IMR-90 (cell line): ENCODE measurements around the gene IP6K3. TPM values are rescaled to one million over a fixed set of nuclear protein-coding genes. Genes with fewer than 3 reads are reported as not detected.

Source experiments
- ATAC-seq: fragments of 200-7000 bp; cut with Tn5 transposase; 2 replicates; pipeline ENCODE4 v1.9.1; 2020; ENCODE audit warnings: low read depth, mild to moderate bottlenecking, moderate library complexity
- BruUV-seq: library from RNA; stranded (reverse); fragments of 400-500 nt; replicated peaks from 2 replicates; lab custom pipeline; 2021; lab: Mats Ljungman, UMichigan
- CTCF ChIA-PET: fragments of 300-600 bp; formaldehyde crosslinking; extraction: SDS; loops from one replicate; lab custom pipeline; 2021; ENCODE audit warnings: antibody characterized with exemption; lab: Yijun Ruan, JAX
- POLR2A ChIA-PET: fragments of 300-600 bp; sonication (Branson Sonifier 250); formaldehyde crosslinking; loops from one replicate; lab custom pipeline; 2022; ENCODE audit warnings: antibody characterized with exemption; ENCODE audit not compliant: unreplicated experiment; lab: Charles Lee
- DNase-seq: peaks from one replicate; pipeline ENCODE4 v3.0.0; 2013
- H2AFZ ChIP-seq: replicated peaks from 2 replicates; pipeline ENCODE3; 2013; ENCODE audit warnings: low read length, mild to moderate bottlenecking; ENCODE audit not compliant: poor library complexity
- H2AK5ac ChIP-seq: 2 replicates; pipeline ENCODE4 v1.6.1; 2013; ENCODE audit warnings: low read depth, low read length, inconsistent platforms
- H2AK9ac ChIP-seq: replicated peaks from 2 replicates; pipeline ENCODE3; 2013; ENCODE audit warnings: mild to moderate bottlenecking, low read depth, low read length, moderate library complexity; ENCODE audit not compliant: poor library complexity
- H2BK120ac ChIP-seq: 2 replicates; pipeline ENCODE4 v1.6.1; 2013; ENCODE audit warnings: low read depth, low read length, inconsistent platforms
- H2BK15ac ChIP-seq: 3 replicates; pipeline ENCODE4 v1.6.1; 2013; ENCODE audit warnings: low read depth, low read length, inconsistent platforms
- H2BK20ac ChIP-seq: 2 replicates; pipeline ENCODE4 v1.6.1; 2013; ENCODE audit warnings: low read depth, mild to moderate bottlenecking, inconsistent platforms, low read length, moderate library complexity
- H2BK5ac ChIP-seq: 2 replicates; pipeline ENCODE4 v1.6.1; 2013; ENCODE audit warnings: mild to moderate bottlenecking, low read depth, low read length, inconsistent platforms; ENCODE audit not compliant: poor library complexity, severe bottlenecking
- H3K14ac ChIP-seq: replicated peaks from 2 replicates; pipeline ENCODE4 v1.6.1; 2013; ENCODE audit warnings: low read depth, low read length, inconsistent platforms
- H3K18ac ChIP-seq: 2 replicates; pipeline ENCODE4 v1.6.1; 2013; ENCODE audit warnings: low read depth, low read length, control low read depth
- H3K23ac ChIP-seq: 2 replicates; pipeline ENCODE4 v1.6.1; 2013; ENCODE audit warnings: low read depth, low read length, inconsistent platforms
- H3K27ac ChIP-seq: 2 replicates; pipeline ENCODE4 v1.5.1; 2013; ENCODE audit warnings: mild to moderate bottlenecking, control low read depth, low read length; ENCODE audit not compliant: insufficient read depth
- H3K27me3 ChIP-seq: 2 replicates; pipeline ENCODE4 v1.6.1; 2013; ENCODE audit warnings: low read length; ENCODE audit not compliant: control insufficient read depth, insufficient read depth
- H3K36me3 ChIP-seq: 2 replicates; pipeline ENCODE4 v1.6.1; 2013; ENCODE audit warnings: low read length, mixed read lengths; ENCODE audit not compliant: control insufficient read depth, insufficient read depth
- H3K4ac ChIP-seq: 2 replicates; pipeline ENCODE4 v1.6.1; 2013; ENCODE audit warnings: low read depth, low read length, inconsistent platforms
- H3K4me1 ChIP-seq: 2 replicates; pipeline ENCODE4 v1.6.1; 2013; ENCODE audit warnings: low read length, mixed read lengths; ENCODE audit not compliant: control insufficient read depth, insufficient read depth
- H3K4me2 ChIP-seq: 2 replicates; pipeline ENCODE4 v1.6.1; 2013; ENCODE audit warnings: low read depth, mild to moderate bottlenecking, control low read depth, low read length, moderate library complexity
- H3K4me3 ChIP-seq: 2 replicates; pipeline ENCODE4 v1.5.1; 2013; ENCODE audit warnings: low read depth, mild to moderate bottlenecking, control low read depth, low read length, moderate library complexity; ENCODE audit not compliant: insufficient read depth
- H3K56ac ChIP-seq: 2 replicates; pipeline ENCODE4 v1.6.1; 2013; ENCODE audit warnings: low read length, inconsistent platforms; ENCODE audit not compliant: insufficient read depth; ENCODE audit errors: extremely low read depth
- H3K79me1 ChIP-seq, 2 experiments: 2 replicates each; pipeline ENCODE4 v1.6.1; 2013; ENCODE audit warnings: low read length in 2 of 2, inconsistent platforms in 1 of 2, low read depth in 1 of 2
- H3K9ac ChIP-seq: 2 replicates; pipeline ENCODE4 v1.6.1; 2013; ENCODE audit warnings: low read depth, low read length, control low read depth
- H3K9me1 ChIP-seq: 2 replicates; pipeline ENCODE4 v1.6.1; 2013; ENCODE audit warnings: low read length, inconsistent platforms; ENCODE audit not compliant: insufficient read depth
- H3K9me3 ChIP-seq: 2 replicates; pipeline ENCODE4 v1.6.1; 2013; ENCODE audit warnings: low read length; ENCODE audit not compliant: control insufficient read depth, insufficient read depth
- H4K20me1 ChIP-seq: 2 replicates; pipeline ENCODE4 v1.6.1; 2013; ENCODE audit warnings: low read length, inconsistent platforms; ENCODE audit not compliant: insufficient read depth
- H4K5ac ChIP-seq: 2 replicates; pipeline ENCODE4 v1.6.1; 2013; ENCODE audit warnings: mild to moderate bottlenecking, low read depth, low read length, control low read depth
- H4K8ac ChIP-seq, 2 experiments: 2 replicates each; pipeline ENCODE4 v1.6.1; 2013; ENCODE audit warnings: low read depth in 2 of 2, low read length in 2 of 2, control low read depth in 1 of 2, inconsistent platforms in 1 of 2
- H4K91ac ChIP-seq: 2 replicates; pipeline ENCODE4 v1.6.1; 2013; ENCODE audit warnings: low read depth, low read length, inconsistent platforms; ENCODE audit not compliant: insufficient read depth
- CHD1 ChIP-seq: IDR thresholded peaks from 2 replicates; pipeline ENCODE4 v1.6.1; 2012; ENCODE audit warnings: low read depth, low read length, improper control_type of control experiment
- CTCF ChIP-seq: conservative IDR thresholded peaks from 2 replicates; pipeline ENCODE4 v1.5.1; 2012; ENCODE audit warnings: mild to moderate bottlenecking, low read depth, low read length, improper control_type of control experiment
- ELK1 ChIP-seq: fragments of 150-350 bp; IDR thresholded peaks from 2 replicates; pipeline ENCODE4 v1.6.1; 2016; ENCODE audit warnings: low read depth, mild to moderate bottlenecking, low read length, moderate library complexity, borderline replicate concordance
- MAFK ChIP-seq: IDR thresholded peaks from 2 replicates; pipeline ENCODE4 v1.6.1; 2012; ENCODE audit warnings: low read depth, low read length, improper control_type of control experiment
- MAZ ChIP-seq: IDR thresholded peaks from 2 replicates; pipeline ENCODE4 v1.6.1; 2012; ENCODE audit warnings: low read depth, mild to moderate bottlenecking, low read length, improper control_type of control experiment, moderate library complexity, borderline replicate concordance
- MXI1 ChIP-seq: IDR thresholded peaks from 2 replicates; pipeline ENCODE4 v1.6.1; 2012; ENCODE audit warnings: low read depth, mild to moderate bottlenecking, low read length, moderate library complexity, borderline replicate concordance
- NFE2L2 ChIP-seq: fragments of 150-350 bp; IDR thresholded peaks from 2 replicates; pipeline ENCODE4 v1.6.1; 2016; ENCODE audit warnings: low read depth, mild to moderate bottlenecking, low read length
- POLR2A ChIP-seq: IDR thresholded peaks from 2 replicates; pipeline ENCODE4 v1.6.1; 2012; ENCODE audit warnings: mild to moderate bottlenecking, low read depth, low read length
- RCOR1 ChIP-seq: IDR thresholded peaks from 2 replicates; pipeline ENCODE4 v1.6.1; 2012; ENCODE audit warnings: mild to moderate bottlenecking, low read length, improper control_type of control experiment; ENCODE audit not compliant: insufficient replicate concordance
- RFX5 ChIP-seq: IDR thresholded peaks from 2 replicates; pipeline ENCODE4 v1.8.0; 2012; ENCODE audit warnings: low read depth, mild to moderate bottlenecking, low read length, moderate library complexity
- WGBS, 2 experiments: methylation state at CpG; one replicate each; pipeline versions ENCODE4 v1.1.5 to v1.1.7; 2013; ENCODE audit warnings: missing lambda C conversion rate in 2 of 2; ENCODE audit not compliant: insufficient read length in 1 of 2; ENCODE audit errors: extremely low coverage in 2 of 2; 5-methylcytosine and 5-hydroxymethylcytosine counted together
- dilution Hi-C: fragments of 300-500 bp; cut with HindIII; formaldehyde crosslinking; loops from one replicate; pipeline ENCODE4 v1.14.3; 2018; ENCODE audit warnings: low sequenced_read_pairs; ENCODE audit not compliant: unreplicated experiment
- in situ Hi-C: fragments of 300-500 bp; cut with MboI; formaldehyde crosslinking; loops from 3 replicates; pipeline ENCODE4 v1.14.3; 2019; ENCODE audit warnings: low sequenced_read_pairs, inconsistent platforms, mixed read lengths
- intact Hi-C: fragments of 100-400 bp; cut with micrococcal nuclease; formaldehyde crosslinking; loops from 2 replicates; pipeline ENCODE4 v1.10.0; 2022
- polyA plus RNA-seq, 3 experiments: library from polyadenylated mRNA; depleted of rRNA; stranded (reverse); fragments of >200 nt; gene quantifications; 2 replicates each; pipeline ENCODE4 v1.2.3, GENCODE V29; 2012; ENCODE audit warnings: low replicate concordance in 1 of 3
- total RNA-seq: library from RNA; depleted of rRNA; stranded (reverse); fragments of >200 nt; gene quantifications from 2 replicates; pipeline ENCODE4 v1.2.3, GENCODE V29; 2012

Gene IP6K3
- total and polyA plus RNA-seq, 2 of the 4 experiments (the other 2 are of a cell fraction): 0.18 to 0.51 TPM

- Histone ChIP-seq H3K4ac (no peak overlapping the region), H4K20me1 (peaks cover 3% of the 10 kb centered on the region; the same call in 1 of the 2 replicates), H4K8ac (no peak overlapping the region), H3K9ac (no peak overlapping the region), H3K27me3 (no peaks in the 10 kb centered on the region), H3K9me1 (0 out of 2 replicates have a peak, but pooled peaks cover 8% of the 10 kb centered on the region), H3K36me3 (no peaks in the 10 kb centered on the region), H2AK9ac (no peak overlapping the region), H3K56ac (no peak overlapping the region), H2AFZ (no peak overlapping the region), H3K9me3 (no peaks in the 10 kb centered on the region), H3K18ac (no peak overlapping the region), H2BK15ac (no peak overlapping the region), H4K91ac (no peak overlapping the region), H3K4me1 (peaks cover 22% of the 10 kb centered on the region; the same call in 1 of the 2 replicates), H3K4me3 (no peak overlapping the region), H2BK120ac (no peak overlapping the region), H4K5ac (no peak overlapping the region), H2BK20ac (no peak overlapping the region), H3K23ac (no peak overlapping the region), H2BK5ac (no peak overlapping the region), H3K27ac (no peak overlapping the region), H3K14ac (no peak overlapping the region), H3K4me2 (no peak overlapping the region), H2AK5ac (no peak overlapping the region), H3K79me1 (no peaks in the 10 kb centered on the region)
- POLR2A ChIA-PET: no interaction called here
- no TSS peak for BruUV-seq
- intact Hi-C loops (loop anchor here (5.0 kb wide), 1 partner anchor 176 kb away; no protein-coding TSS in a partner anchor), in situ Hi-C loops (loop anchor here (10.0 kb wide), 2 partner anchors 179 to 391 kb away; partner anchors contain the start of gene BAK1), dilution Hi-C loops (no loop called here)
- no peak for DNase-seq
- no CpG with 5 or more reads among the region's 6 CpGs for WGBS, 2 experiments
- CTCF ChIA-PET: interaction anchor here (4.8 kb wide), 1 partner anchor 18 kb away, joined by 29 read pairs; the partner anchor contains the start of gene IP6K3
- no peak for ATAC-seq
- no peak for TF ChIP-seq ELK1
- no peak for TF ChIP-seq MAZ
- no peak for TF ChIP-seq CTCF
- no peak for TF ChIP-seq NFE2L2
- TF ChIP-seq RFX5: no peak
- no peak for TF ChIP-seq RCOR1
- TF ChIP-seq POLR2A: no peak
- TF ChIP-seq CHD1: no peak
- TF ChIP-seq MXI1: no peak
- no peak for TF ChIP-seq MAFK
Observed at GRCh38 chr6:33763483-33763882, 16.8 kb upstream of the IP6K3 start.
